Esophagus muscularis mucosa (tissue), 3 donors: ENCODE data around the gene SPINK2.

ENCODE experiments used
- CTCF ChIP-seq, 3 experiments: fragments of 200-600 bp in 2 of 3; fragments of 450-650 bp in 1 of 3; sonication (generic) in 2 of 3; IDR thresholded peaks; one replicate each; pipeline ENCODE4 v1.5.1; 2017 to 2019; ENCODE audit warnings: antibody characterized with exemption in 3 of 3, mild to moderate bottlenecking in 2 of 3, moderate library complexity in 1 of 3
- POLR2A ChIP-seq: fragments of 450-650 bp; IDR thresholded peaks from one replicate; pipeline ENCODE4 v1.6.1; 2017; ENCODE audit warnings: antibody characterized with exemption, moderate library complexity, mild to moderate bottlenecking, low read depth
- POLR2AphosphoS5 ChIP-seq, 2 donors: sonication (generic); formaldehyde crosslinking; IDR thresholded peaks; one replicate each; pipeline ENCODE4 v1.6.1; 2017; ENCODE audit warnings: antibody characterized with exemption in 2 of 2

- no peak for TF ChIP-seq CTCF (IDR thresholded peaks at IDR 0.05)
- TF ChIP-seq POLR2AphosphoS5 (IDR thresholded peaks at IDR 0.05) = no peak
- TF ChIP-seq POLR2A = no peak
Observed at GRCh38 chr4:56818797-56819196, 2.7 kb downstream of the SPINK2 start.
